H9 (cell line): ENCODE results near the gene PCBP1. TPM values are rescaled to one million over a fixed set of nuclear protein-coding genes. Genes with fewer than 3 reads are reported as not detected.

Source experiments
- DNase-seq: peaks from one replicate; pipeline ENCODE4 v3.0.0-alpha.2; 2017
- H2AFZ ChIP-seq: one replicate; pipeline ENCODE4 v1.6.1; 2013; ENCODE audit warnings: mild to moderate bottlenecking, low read length, control low read depth, moderate library complexity
- H2AK5ac ChIP-seq: 2 replicates; pipeline ENCODE4 v1.6.1; 2013; ENCODE audit warnings: low read length, control low read depth, mixed read lengths; ENCODE audit not compliant: insufficient read length
- H2BK120ac ChIP-seq: one replicate; pipeline ENCODE4 v1.6.1; 2013; ENCODE audit warnings: low read depth, mild to moderate bottlenecking, low read length, control low read depth, inconsistent platforms; ENCODE audit not compliant: poor library complexity, severe bottlenecking
- H2BK12ac ChIP-seq: 2 replicates; pipeline ENCODE4 v1.6.1; 2013; ENCODE audit warnings: low read length, control low read depth, mixed read lengths, low read depth; ENCODE audit not compliant: insufficient read length
- H2BK15ac ChIP-seq: 2 replicates; pipeline ENCODE4 v1.6.1; 2013; ENCODE audit warnings: low read depth, low read length, control low read depth
- H2BK20ac ChIP-seq: one replicate; pipeline ENCODE4 v1.6.1; 2013; ENCODE audit warnings: low read depth, mild to moderate bottlenecking, low read length, control low read depth, inconsistent platforms; ENCODE audit not compliant: poor library complexity, severe bottlenecking
- H2BK5ac ChIP-seq: 2 replicates; pipeline ENCODE4 v1.6.1; 2013; ENCODE audit warnings: low read length, control low read depth, mixed read lengths; ENCODE audit not compliant: insufficient read length
- H3K14ac ChIP-seq: 2 replicates; pipeline ENCODE4 v1.6.1; 2013; ENCODE audit warnings: low read length, control low read depth; ENCODE audit not compliant: insufficient read depth
- H3K18ac ChIP-seq: 2 replicates; pipeline ENCODE4 v1.6.1; 2013; ENCODE audit warnings: low read depth, mild to moderate bottlenecking, mixed read lengths, low read length, control low read depth; ENCODE audit not compliant: insufficient read length
- H3K23ac ChIP-seq: 2 replicates; pipeline ENCODE4 v1.6.1; 2013; ENCODE audit warnings: low read length, control low read depth, mixed read lengths, low read depth; ENCODE audit not compliant: insufficient read length
- H3K23me2 ChIP-seq: 2 replicates; pipeline ENCODE4 v1.6.1; 2013; ENCODE audit warnings: low read depth, mild to moderate bottlenecking, mixed read lengths, low read length, control low read depth; ENCODE audit not compliant: insufficient read length, poor library complexity, severe bottlenecking
- H3K27ac ChIP-seq: 2 replicates; pipeline ENCODE4 v1.5.1; 2013; ENCODE audit warnings: low read length, control low read depth, mixed read lengths, low read depth; ENCODE audit not compliant: insufficient read length
- H3K27me3 ChIP-seq: 2 replicates; pipeline ENCODE4 v1.6.1; 2013; ENCODE audit warnings: low read length, control low read depth, inconsistent platforms; ENCODE audit not compliant: insufficient read depth
- H3K4ac ChIP-seq: 2 replicates; pipeline ENCODE4 v1.6.1; 2013; ENCODE audit warnings: low read depth, mild to moderate bottlenecking, control low read depth, inconsistent platforms, low read length, moderate library complexity
- H3K4me1 ChIP-seq: 2 replicates; pipeline ENCODE4 v1.6.1; 2013; ENCODE audit warnings: low read length, control low read depth, inconsistent platforms; ENCODE audit not compliant: insufficient read depth
- H3K4me2 ChIP-seq: 2 replicates; pipeline ENCODE4 v1.6.1; 2013; ENCODE audit warnings: low read length, control low read depth, mixed read lengths; ENCODE audit not compliant: insufficient read length, insufficient read depth
- H3K56ac ChIP-seq: 2 replicates; pipeline ENCODE4 v1.6.1; 2013; ENCODE audit warnings: low read depth, mild to moderate bottlenecking, mixed read lengths, low read length, control low read depth; ENCODE audit not compliant: insufficient read length
- H3K79me1 ChIP-seq: 2 replicates; pipeline ENCODE4 v1.6.1; 2013; ENCODE audit warnings: low read depth, mild to moderate bottlenecking, moderate library complexity, low read length, control low read depth, inconsistent platforms; ENCODE audit not compliant: insufficient read depth, poor library complexity, severe bottlenecking
- H3K79me2 ChIP-seq: 2 replicates; pipeline ENCODE4 v1.6.1; 2013; ENCODE audit warnings: low read length, control low read depth, inconsistent platforms; ENCODE audit not compliant: insufficient read depth
- H3K9ac ChIP-seq: 2 replicates; pipeline ENCODE4 v1.6.1; 2013; ENCODE audit warnings: low read length, control low read depth, mixed read lengths; ENCODE audit not compliant: insufficient read length; ENCODE audit errors: extremely low read depth
- H3K9me3 ChIP-seq: one replicate; pipeline ENCODE4 v1.6.1; 2013; ENCODE audit warnings: low read depth, low read length, inconsistent platforms; ENCODE audit not compliant: control insufficient read depth
- H3T11ph ChIP-seq: one replicate; pipeline ENCODE4 v1.6.1; 2013; ENCODE audit warnings: mild to moderate bottlenecking, low read length, control low read depth, inconsistent platforms
- H4K20me1 ChIP-seq: one replicate; pipeline ENCODE4 v1.6.1; 2013; ENCODE audit not compliant: control insufficient read depth, insufficient read length, insufficient read depth
- H4K5ac ChIP-seq: 2 replicates; pipeline ENCODE4 v1.6.1; 2013; ENCODE audit warnings: low read depth, mild to moderate bottlenecking, mixed read lengths, low read length, control low read depth; ENCODE audit not compliant: insufficient read length
- H4K8ac ChIP-seq: replicated peaks from 2 replicates; pipeline ENCODE4 v1.6.1; 2013; ENCODE audit warnings: low read length, control low read depth, mixed read lengths, low read depth; ENCODE audit not compliant: insufficient read length
- H4K91ac ChIP-seq: 2 replicates; pipeline ENCODE4 v1.6.1; 2013; ENCODE audit warnings: low read depth, mild to moderate bottlenecking, moderate library complexity, mixed read lengths, low read length, control low read depth; ENCODE audit not compliant: insufficient read length
- H3K27ac Mint-ChIP-seq, 3 experiments: 2 replicates in 2 of 3; 3 replicates in 1 of 3; pipeline ENCODE4 v1.8.0; 2020 to 2021; ENCODE audit warnings: mixed read lengths in 3 of 3, mild to moderate bottlenecking in 1 of 3, moderate library complexity in 1 of 3
- H3K27me3 Mint-ChIP-seq: 2 replicates; pipeline ENCODE4 v1.8.0; 2021; ENCODE audit warnings: low read depth, mild to moderate bottlenecking, moderate library complexity, mixed read lengths
- H3K36me3 Mint-ChIP-seq, 3 experiments: 2 replicates in 2 of 3; 3 replicates in 1 of 3; pipeline ENCODE4 v1.8.0; 2020 to 2021; ENCODE audit warnings: low read depth in 3 of 3, mixed read lengths in 3 of 3; ENCODE audit not compliant: insufficient read depth in 1 of 3
- H3K4me1 Mint-ChIP-seq, 2 experiments: 2 replicates each; pipeline ENCODE4 v1.8.0; 2020; ENCODE audit warnings: mixed read lengths in 2 of 2
- H3K4me3 Mint-ChIP-seq, 2 experiments: 2 replicates in 1 of 2; 3 replicates in 1 of 2; pipeline ENCODE4 v1.8.0; 2020 to 2021; ENCODE audit warnings: mild to moderate bottlenecking in 2 of 2, mixed read lengths in 2 of 2, moderate library complexity in 1 of 2
- H3K9me3 Mint-ChIP-seq, 2 experiments: 2 replicates in 1 of 2; 3 replicates in 1 of 2; pipeline ENCODE4 v1.8.0; 2020; ENCODE audit warnings: mild to moderate bottlenecking in 2 of 2, mixed read lengths in 2 of 2, moderate library complexity in 1 of 2
- WGBS: extraction: QIAGEN DNeasy Blood & Tissue Kit; methylation state at CpG from one replicate; pipeline ENCODE4 v1.1.7; 2013; ENCODE audit warnings: missing lambda C conversion rate, low lambda C conversion rate, mixed read lengths; ENCODE audit not compliant: insufficient read length; ENCODE audit errors: extremely low coverage; 5-methylcytosine and 5-hydroxymethylcytosine counted together
- total RNA-seq: library from RNA; stranded (reverse); gene quantifications from 2 replicates; pipeline ENCODE4 v1.2.1, GENCODE V29; 2021
- TF ChIP-seq, protein P1 (sequence below): fragments of 200-600 bp; sonication (generic); conservative IDR thresholded peaks from 3 replicates; pipeline ENCODE4 v1.8.0; 2021; ENCODE audit warnings: antibody characterized with exemption, mild to moderate bottlenecking

PCBP1 gene
- total RNA-seq, 1 experiment from 2014 or later: 457 TPM

DNA sequence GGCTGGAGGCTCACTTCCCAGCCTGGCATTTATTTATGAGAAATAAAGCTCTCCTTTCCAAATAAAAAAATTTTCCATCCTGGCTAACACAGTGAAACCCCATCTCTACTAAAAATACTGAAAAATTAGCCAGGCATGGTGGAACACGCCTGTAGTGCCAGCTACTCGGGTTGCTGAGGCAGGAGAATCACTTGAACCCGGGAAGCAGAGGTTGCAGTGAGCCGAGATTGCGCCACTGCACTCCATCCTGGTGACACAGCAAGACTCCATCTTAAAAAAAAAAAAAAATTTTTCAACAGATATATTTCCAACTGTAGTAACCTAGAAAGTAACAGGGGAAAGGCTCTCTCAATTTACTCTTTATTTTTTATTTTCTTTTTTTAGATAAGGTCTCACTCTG, 6.1 kb upstream of the PCBP1 start:
- WGBS: no CpG with 5 or more reads among the region's 5 CpGs
- H3K4me2 ChIP-seq: no peak overlapping the region
- peaks cover 19 to 67% (median 62%) of the 10 kb centered on the region in 3 experiments; a peak in 6 of 7 replicates for H3K36me3 Mint-ChIP-seq

More for the DNA sequence above, 6.1 kb upstream of the PCBP1 start:
- no peak overlapping the region for H3K4ac ChIP-seq
- H2BK12ac ChIP-seq: no peak overlapping the region
- H2BK5ac ChIP-seq: no peak overlapping the region
- H3K27me3 ChIP-seq: no peaks in the 10 kb centered on the region
- H2BK20ac ChIP-seq: no peak overlapping the region
- H3K27me3 Mint-ChIP-seq: no peaks in the 10 kb centered on the region
- H3K23ac ChIP-seq: no peak overlapping the region
- H2AFZ ChIP-seq: no peak overlapping the region
- H3K18ac ChIP-seq: no peak overlapping the region
- no peak overlapping the region for H2BK15ac ChIP-seq
- no peaks in the 10 kb centered on the region for H3K9me3 ChIP-seq
- DNase-seq: no peak
- H3K79me2 ChIP-seq: no peaks in the 10 kb centered on the region
- H3K9ac ChIP-seq: no peak overlapping the region
- H3K56ac ChIP-seq: no peak overlapping the region
- peaks cover 28 to 42% of the 10 kb centered on the region in 2 experiments for H3K4me1 Mint-ChIP-seq
- H3K9me3 Mint-ChIP-seq: no peaks in the 10 kb centered on the region
- TF ChIP-seq, protein P1, sequence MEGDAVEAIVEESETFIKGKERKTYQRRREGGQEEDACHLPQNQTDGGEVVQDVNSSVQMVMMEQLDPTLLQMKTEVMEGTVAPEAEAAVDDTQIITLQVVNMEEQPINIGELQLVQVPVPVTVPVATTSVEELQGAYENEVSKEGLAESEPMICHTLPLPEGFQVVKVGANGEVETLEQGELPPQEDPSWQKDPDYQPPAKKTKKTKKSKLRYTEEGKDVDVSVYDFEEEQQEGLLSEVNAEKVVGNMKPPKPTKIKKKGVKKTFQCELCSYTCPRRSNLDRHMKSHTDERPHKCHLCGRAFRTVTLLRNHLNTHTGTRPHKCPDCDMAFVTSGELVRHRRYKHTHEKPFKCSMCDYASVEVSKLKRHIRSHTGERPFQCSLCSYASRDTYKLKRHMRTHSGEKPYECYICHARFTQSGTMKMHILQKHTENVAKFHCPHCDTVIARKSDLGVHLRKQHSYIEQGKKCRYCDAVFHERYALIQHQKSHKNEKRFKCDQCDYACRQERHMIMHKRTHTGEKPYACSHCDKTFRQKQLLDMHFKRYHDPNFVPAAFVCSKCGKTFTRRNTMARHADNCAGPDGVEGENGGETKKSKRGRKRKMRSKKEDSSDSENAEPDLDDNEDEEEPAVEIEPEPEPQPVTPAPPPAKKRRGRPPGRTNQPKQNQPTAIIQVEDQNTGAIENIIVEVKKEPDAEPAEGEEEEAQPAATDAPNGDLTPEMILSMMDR: no peak
- no peak overlapping the region for H2AK5ac ChIP-seq
- no peak overlapping the region for H4K91ac ChIP-seq
- no peak overlapping the region for H3K27ac ChIP-seq
- H4K5ac ChIP-seq: no peak overlapping the region
- no peak overlapping the region for H3T11ph ChIP-seq
- H4K20me1 ChIP-seq: no peaks in the 10 kb centered on the region
- H3K23me2 ChIP-seq: peaks cover 14% of the 10 kb centered on the region
- no peak overlapping the region for H3K4me3 Mint-ChIP-seq
- no peak overlapping the region for H2BK120ac ChIP-seq
- H3K27ac Mint-ChIP-seq: peak overlapping the region in 1 of 3 experiments; percentile 53; a peak in 1 of 7 replicates
- H3K79me1 ChIP-seq: no peaks in the 10 kb centered on the region
- H3K14ac ChIP-seq: no peak overlapping the region
- no peak overlapping the region for H4K8ac ChIP-seq
- peaks cover 3% of the 10 kb centered on the region for H3K4me1 ChIP-seq
